ENCODE results near the gene EDARADD. TPM values are rescaled to one million over a fixed set of nuclear protein-coding genes. Genes with fewer than 3 reads are reported as not detected.

Gene EDARADD
- total and polyA plus RNA-seq, 2 of the 13 experiments (the other 11 are each of a cell fraction or from before 2014, with no cell fraction given), result 0.03 TPM; not detected in 1

GRCh38 chr1:236514703-236515442 is 120.8 kb downstream of the EDARADD start (continued):
- TF ChIP-seq ZNF629 (CRISPR knock-in tag; conservative IDR thresholded peaks at IDR 0.05) (no peak; the same call in 1 of the 2 replicates), MAFF (IDR thresholded peaks at IDR 0.05; ENCODE audit: low read depth, low read length) (peak; percentile 45; the same call in 1 of the 2 replicates), LCORL (IDR thresholded peaks at IDR 0.05) (peak; percentile 75), LCORL (CRISPR knock-in tag; IDR thresholded peaks at IDR 0.05) (no peak; the same call in 1 of the 2 replicates), ZNF468 (CRISPR knock-in tag; IDR thresholded peaks at IDR 0.05) (no peak), ZMYM2 (CRISPR knock-in tag; IDR thresholded peaks at IDR 0.05) (no peak), ZNF772 (CRISPR knock-in tag; IDR thresholded peaks at IDR 0.05) (0 out of 2 replicates have a peak, but pooled peaks have one; percentile 24), ZNF598 (CRISPR knock-in tag; IDR thresholded peaks at IDR 0.05; ENCODE audit: borderline replicate concordance) (no peak), PLSCR1 (CRISPR knock-in tag; IDR thresholded peaks at IDR 0.05; ENCODE audit: borderline replicate concordance) (no peak), MXD3 (CRISPR knock-in tag; IDR thresholded peaks at IDR 0.05) (no peak), ZEB1 (IDR thresholded peaks at IDR 0.05; ENCODE audit: insufficient replicate concordance, low read depth) (peak; percentile 82), PITX1 (CRISPR knock-in tag; IDR thresholded peaks at IDR 0.05) (peak; percentile 94), TARDBP (CRISPR knock-in tag; IDR thresholded peaks at IDR 0.05) (0 out of 2 replicates have a peak, but pooled peaks have one; percentile 4), FOXO1 (CRISPR knock-in tag; IDR thresholded peaks at IDR 0.05) (peak; percentile 74; the same call in 1 of the 2 replicates), ZNF329 (CRISPR knock-in tag; IDR thresholded peaks at IDR 0.05; ENCODE audit: low read depth) (no peak), ZNF235 (CRISPR knock-in tag; IDR thresholded peaks at IDR 0.05; ENCODE audit: borderline replicate concordance) (no peak), MAFG (CRISPR knock-in tag; IDR thresholded peaks at IDR 0.05) (no peak), KDM1A (CRISPR knock-in tag; IDR thresholded peaks at IDR 0.05) (no peak), RXRB (CRISPR knock-in tag; IDR thresholded peaks at IDR 0.05; ENCODE audit: borderline replicate concordance) (peak; percentile 99), ZMAT5 (CRISPR knock-in tag; IDR thresholded peaks at IDR 0.05; ENCODE audit: borderline replicate concordance, low read depth) (no peak), ZNF180 (CRISPR knock-in tag; IDR thresholded peaks at IDR 0.05; ENCODE audit: borderline replicate concordance, low read depth) (no peak), AHDC1 (CRISPR knock-in tag; IDR thresholded peaks at IDR 0.05; ENCODE audit: borderline replicate concordance) (peak; percentile 87; the same call in 1 of the 2 replicates), SRF (IDR thresholded peaks at IDR 0.05; ENCODE audit: low read depth, low read length) (no peak), ZNF577 (CRISPR knock-in tag; IDR thresholded peaks at IDR 0.05; ENCODE audit: borderline replicate concordance, low read depth) (no peak)

Measured in HepG2 (cell line).